SIG-M5 treated with dmso at 0.1 percent for 504 hours (cell line): ENCODE results near the gene SPSB3.

ENCODE experiments used
- DNase-seq: peaks from one replicate; lab custom pipeline; 2025; ENCODE audit not compliant: unreplicated experiment; lab: John Stamatoyannopoulos, UW

Gene SPSB3

GRCh38 chr16:1775846-1776671 is 6.3 kb downstream of the SPSB3 start:
- no peak for DNase-seq

DNA sequence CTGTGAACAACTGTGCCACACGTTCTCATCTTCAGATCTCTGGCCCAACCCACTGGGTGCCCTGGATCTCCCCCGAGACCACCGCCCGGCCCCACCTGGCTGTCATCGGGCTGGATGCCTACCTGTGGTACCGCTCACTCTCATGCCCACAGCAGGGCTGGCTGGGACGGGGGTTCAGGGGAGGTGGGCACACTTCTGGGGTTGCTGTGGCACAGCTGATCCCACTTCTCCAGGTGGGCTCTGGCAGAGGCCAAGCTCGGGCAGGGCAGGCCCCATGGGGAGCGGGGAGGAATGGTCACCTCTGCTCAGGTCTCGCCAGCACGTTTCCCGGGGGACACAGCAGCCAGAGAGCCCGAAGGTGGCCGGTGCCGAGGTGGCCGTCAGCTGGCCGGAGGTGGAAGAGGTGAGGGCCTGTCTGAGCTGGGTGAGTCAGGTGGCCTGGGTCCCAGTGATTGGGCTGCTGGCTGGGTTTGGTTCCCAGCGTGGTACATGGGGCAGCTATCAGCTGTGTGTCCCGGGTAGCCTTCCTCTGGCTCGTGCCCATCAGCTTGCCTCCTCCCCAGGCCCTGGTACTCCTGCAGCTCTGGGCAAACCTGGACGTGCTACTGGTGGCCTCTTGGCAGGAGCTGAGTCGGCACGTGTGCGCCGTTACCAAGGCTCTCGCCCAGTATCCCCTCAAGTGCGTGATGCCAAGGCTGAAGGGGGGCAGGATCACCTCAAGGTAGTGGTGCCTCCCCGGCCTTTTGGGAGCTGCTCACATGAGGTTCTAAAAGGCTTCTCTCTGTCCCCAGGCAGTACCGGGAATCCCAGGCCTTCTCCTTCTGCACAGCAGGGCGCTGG is 7.1 kb downstream of the SPSB3 start:
- no peak for DNase-seq

DNA sequence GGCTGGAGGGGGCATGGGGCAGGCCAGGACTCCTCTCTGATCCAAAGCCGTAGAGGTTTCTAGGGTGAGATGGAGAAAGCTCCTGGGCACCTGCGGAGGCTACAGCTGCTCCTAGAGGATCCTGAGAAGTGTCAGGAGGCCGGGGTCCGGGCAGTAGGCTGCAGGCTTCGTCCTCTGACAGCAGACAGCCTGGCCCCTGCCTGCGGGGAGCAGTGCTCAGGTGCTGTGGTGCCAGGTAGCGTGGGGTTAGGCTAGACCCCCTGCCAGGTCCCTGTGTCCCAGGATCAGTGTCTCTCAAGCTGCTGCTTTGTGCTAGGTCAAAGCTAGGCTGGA is 8.0 kb downstream of the SPSB3 start:
- no peak for DNase-seq

- DNase-seq, result peak; percentile 52
These were observed 8.5 kb downstream of the SPSB3 start for GRCh38 chr16:1773703-1774447.

- peak; percentile 70 for DNase-seq
These were observed 9.3 kb downstream of the SPSB3 start, which contains the start of gene MRPS34 for GRCh38 chr16:1772908-1773702. TSS of gene MRPS34 (minus strand) at chr16:1773134. CDS start at chr16:1773119, 15 bp downstream.

GRCh38 chr16:1772362-1772907 is 9.9 kb downstream of the SPSB3 start, which contains the start of gene EME2:
TSS of gene EME2 (plus strand) at chr16:1772810. CDS start at chr16:1773228, 418 bp downstream.
- no peak for DNase-seq

- DNase-seq, result peak; percentile 27
These were observed 10.5 kb downstream of the SPSB3 start for GRCh38 chr16:1771864-1772361.

DNA sequence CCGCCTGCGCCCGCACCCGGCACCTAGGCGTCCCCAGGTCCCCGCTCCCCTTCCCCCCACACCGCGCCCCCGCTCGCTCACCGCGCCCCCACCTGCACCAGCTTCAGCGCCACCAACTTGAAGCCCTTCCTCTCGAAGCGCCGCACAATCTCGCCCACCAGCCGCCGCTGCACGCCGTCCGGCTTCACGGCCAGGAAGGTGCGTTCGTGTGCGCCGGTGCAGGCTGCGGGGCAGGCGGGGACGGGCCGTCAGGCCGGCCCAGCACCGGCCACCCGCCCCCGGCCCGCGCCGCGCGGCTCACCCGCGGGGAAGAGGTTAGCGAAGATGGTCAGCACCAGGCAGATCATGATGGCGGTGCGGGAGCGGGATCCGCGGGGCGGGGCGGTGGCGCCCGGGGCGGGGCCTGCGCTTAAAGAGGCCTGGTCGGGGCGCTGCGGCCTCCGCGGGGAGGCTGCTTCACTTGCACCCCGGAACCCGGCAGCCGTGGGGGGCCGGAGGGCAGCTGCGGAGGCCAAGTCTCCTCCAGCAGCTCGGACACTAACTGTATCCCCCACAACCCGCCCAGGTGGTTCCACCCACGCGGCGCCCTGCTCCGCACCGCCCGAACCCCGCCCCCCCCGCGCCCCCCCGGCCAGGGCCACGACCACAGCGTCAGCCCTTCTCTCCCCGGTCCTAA is 11.0 kb downstream of the SPSB3 start, which contains the start of gene NME3:
NME3 (minus strand) TSS at position 356 of the 676 bp plus-strand sequence; CDS start at position 347, 9 bp downstream.
- DNase-seq, result peak; percentile 50

GRCh38 chr16:1770328-1771187 is 11.8 kb downstream of the SPSB3 start:
- DNase-seq, result no peak

- DNase-seq, result no peak
These were observed 12.7 kb downstream of the SPSB3 start for GRCh38 chr16:1769402-1770300.

GRCh38 chr16:1768767-1769401 is 13.5 kb downstream of the SPSB3 start:
- no peak for DNase-seq

DNA sequence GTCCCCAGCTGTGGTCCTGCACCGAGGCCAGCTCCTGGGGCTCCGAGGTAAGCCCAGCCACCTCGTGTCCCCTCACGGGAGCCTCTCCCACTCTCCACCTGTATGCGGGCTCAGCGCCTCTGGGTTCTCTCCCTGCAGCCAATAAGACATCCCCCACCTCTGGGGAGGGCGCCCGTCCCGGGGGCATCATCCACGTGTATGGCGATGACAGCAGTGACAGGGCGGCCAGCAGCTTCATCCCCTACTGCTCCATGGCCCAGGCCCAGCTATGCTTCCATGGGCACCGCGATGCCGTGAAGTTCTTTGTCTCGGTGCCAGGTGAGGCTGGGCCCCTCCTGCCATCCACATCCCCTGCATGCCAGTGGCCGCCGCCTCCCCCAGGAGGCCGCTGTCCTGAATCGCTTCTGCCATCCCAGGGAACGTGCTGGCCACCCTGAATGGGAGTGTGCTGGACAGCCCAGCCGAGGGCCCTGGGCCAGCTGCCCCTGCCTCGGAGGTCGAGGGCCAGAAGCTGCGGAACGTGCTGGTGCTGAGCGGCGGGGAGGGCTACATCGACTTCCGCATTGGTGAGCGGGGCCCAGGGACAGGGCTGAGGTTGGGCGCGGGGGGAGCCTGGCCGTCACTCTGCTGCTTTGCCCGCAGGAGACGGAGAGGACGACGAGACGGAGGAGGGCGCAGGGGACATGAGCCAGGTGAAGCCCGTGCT is 14.2 kb downstream of the SPSB3 start:
- DNase-seq, result no peak

DNA sequence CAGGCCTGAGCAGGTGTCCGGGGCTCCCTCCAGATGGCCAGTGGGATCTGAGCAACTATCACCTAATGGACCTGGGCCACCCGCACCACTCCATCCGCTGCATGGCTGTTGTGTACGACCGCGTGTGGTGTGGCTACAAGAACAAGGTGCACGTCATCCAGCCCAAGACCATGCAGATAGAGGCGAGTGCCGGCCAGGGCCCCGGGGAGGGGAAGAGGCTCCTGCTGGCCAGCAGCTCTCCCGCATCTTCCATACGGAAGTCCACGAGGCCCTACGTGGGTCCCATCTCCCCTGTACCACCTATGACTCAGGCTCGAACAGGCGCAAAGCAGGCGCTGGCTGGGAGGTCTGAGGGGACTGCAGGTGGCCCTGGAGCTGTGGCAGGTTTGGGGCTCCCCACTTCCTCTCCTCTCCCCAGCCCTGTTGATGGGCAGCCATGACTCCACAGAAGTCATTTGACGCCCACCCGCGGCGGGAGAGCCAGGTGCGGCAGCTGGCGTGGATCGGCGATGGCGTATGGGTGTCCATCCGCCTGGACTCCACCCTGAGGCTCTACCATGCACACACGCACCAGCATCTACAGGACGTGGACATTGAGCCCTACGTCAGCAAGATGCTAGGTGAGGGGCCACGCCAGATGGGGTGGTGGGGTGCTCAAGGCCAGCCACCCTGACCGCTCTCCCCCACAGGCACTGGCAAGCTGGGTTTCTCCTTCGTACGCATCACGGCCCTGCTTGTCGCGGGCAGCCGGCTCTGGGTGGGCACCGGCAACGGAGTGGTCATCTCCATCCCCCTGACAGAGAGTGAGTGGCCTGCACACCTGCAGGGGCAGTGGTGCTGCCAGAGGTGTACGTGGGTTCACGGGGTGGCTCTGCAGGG is 15.0 kb downstream of the SPSB3 start:
- DNase-seq, result no peak

DNA sequence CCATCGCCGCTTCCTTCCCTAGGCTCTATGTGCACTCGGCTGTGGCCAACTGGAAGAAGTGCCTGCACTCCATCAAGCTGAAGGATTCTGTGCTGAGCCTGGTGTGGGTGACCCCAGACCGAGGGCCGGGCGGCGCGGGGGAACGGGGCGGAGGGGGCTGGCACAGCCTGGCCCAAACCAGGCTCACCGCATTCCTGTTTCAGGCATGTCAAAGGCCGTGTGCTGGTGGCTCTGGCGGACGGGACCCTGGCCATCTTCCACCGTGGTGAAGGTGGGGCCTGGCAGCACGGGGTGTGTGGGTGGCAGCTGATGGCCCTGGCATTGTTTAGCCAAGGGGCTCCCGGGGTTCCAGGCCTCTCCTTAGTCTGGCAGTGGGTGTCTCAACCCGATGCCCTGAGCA is 15.7 kb downstream of the SPSB3 start:
- no peak for DNase-seq

DNA sequence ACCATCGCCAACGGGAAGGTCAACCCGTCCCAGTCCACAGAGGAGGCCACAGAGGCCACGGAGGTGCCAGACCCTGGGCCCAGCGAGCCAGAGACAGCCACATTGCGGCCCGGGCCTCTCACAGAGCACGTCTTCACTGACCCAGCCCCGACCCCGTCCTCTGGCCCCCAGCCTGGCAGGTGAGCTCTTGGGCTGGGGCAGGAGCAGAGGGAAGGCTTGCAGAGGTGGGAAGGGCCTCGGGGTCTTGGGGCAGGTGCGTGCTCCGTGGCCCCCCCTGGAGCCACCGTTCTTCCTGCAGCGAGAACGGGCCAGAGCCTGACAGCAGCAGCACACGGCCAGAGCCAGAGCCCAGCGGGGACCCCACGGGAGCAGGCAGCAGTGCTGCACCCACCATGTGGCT is 16.1 kb downstream of the SPSB3 start:
- no peak for DNase-seq
